ENCODE results near the gene TRA2A.

GRCh38 chr7:23462846-23463245 is 68.9 kb downstream of the TRA2A start:
- TF ChIP-seq EZH2 (IDR thresholded peaks at IDR 0.05; ENCODE audit: low read length, missing control alignments) = no peak
- TF ChIP-seq CTCF (conservative IDR thresholded peaks at IDR 0.05 in 1 of 2, IDR thresholded peaks at IDR 0.05 in 1 of 2; ENCODE audit: low read depth in 1 of 2, low read length in 2 of 2) = peak; percentile 43 to 46
